ENCODE measurements around the gene TRAPPC14. TPM values are rescaled to one million over a fixed set of nuclear protein-coding genes. Genes with fewer than 3 reads are reported as not detected.

The TRAPPC14 gene
- polyA plus RNA-seq, 1 of the 3 experiments (the other 2 are of a cell fraction) = 13.9 TPM

- TF ChIP-seq GATA2 (CRISPR knock-in tag; IDR thresholded peaks at IDR 0.05) (no peak), USF2 (IDR thresholded peaks at IDR 0.05; ENCODE audit: borderline replicate concordance, low read depth, low read length) (peak; percentile 84), POLR2AphosphoS5 (IDR thresholded peaks at IDR 0.05; ENCODE audit: low read depth, low read length) (peak; percentile 91), RXRA (IDR thresholded peaks at IDR 0.05; ENCODE audit: borderline replicate concordance, low read depth) (no peak), RCOR1 (IDR thresholded peaks at IDR 0.05; ENCODE audit: low read length) (0 out of 2 replicates have a peak, but pooled peaks have one; percentile 21), SMC3 (IDR thresholded peaks at IDR 0.05; ENCODE audit: low read depth, low read length) (peak; percentile 15; the same call in 1 of the 2 replicates), ZBTB33 (IDR thresholded peaks at IDR 0.05; ENCODE audit: borderline replicate concordance, low read depth) (no peak), JUND (IDR thresholded peaks at IDR 0.05) (no peak), EZH2phosphoT487 (IDR thresholded peaks at IDR 0.05; ENCODE audit: borderline replicate concordance, low read depth) (no peak)
Observed at GRCh38 chr7:100148559-100149328, 9.8 kb downstream of the TRAPPC14 start, which contains the start of gene LAMTOR4 (continued).

- Histone ChIP-seq H3K4me3 (ENCODE audit: low read depth in 2 of 2, low read length in 1 of 2) (peak overlapping the region; percentile 26 to 29), H2AFZ (ENCODE audit: low read depth) (peak overlapping the region; percentile 94; the same call in 1 of the 2 replicates), H3K36me3 (replicated peaks in 1 of 2; ENCODE audit: control insufficient read depth in 1 of 2, insufficient read depth in 2 of 2, low read length in 1 of 2) (peaks cover 2 to 21% of the 10 kb centered on the region in 2 experiments), H3K9me2 (no peaks in the 10 kb centered on the region), H3K27ac (ENCODE audit: low read depth in 2 of 2, low read length in 1 of 2) (peak overlapping the region; percentile 27 to 80; a peak in 3 of 4 replicates), H3K4me1 (ENCODE audit: control insufficient read depth in 1 of 2, insufficient read depth in 2 of 2, low read depth in 1 of 2, low read length in 1 of 2) (peaks cover 5 to 7% of the 10 kb centered on the region in 2 experiments; a peak in 2 of 4 replicates), H3K27me3 (ENCODE audit: insufficient read depth) (no peaks in the 10 kb centered on the region), H3K9me3 (no peaks in the 10 kb centered on the region), H3K79me2 (ENCODE audit: insufficient read depth) (peaks cover 41% of the 10 kb centered on the region), H3F3A (replicated peaks; ENCODE audit: insufficient read depth) (peaks cover 16% of the 10 kb centered on the region), H3K4me2 (peak overlapping the region; percentile 52), H3K9ac (peak overlapping the region; percentile 13; the same call in 1 of the 2 replicates), H4K20me1 (ENCODE audit: insufficient read depth) (no peaks in the 10 kb centered on the region)
- ChIA-PET POLR2A (interaction anchor here (0.5 to 3.6 kb wide), 10 partner anchors 10 to 280 kb away, joined by 3 to 25 read pairs (median 5); partner anchors contain the start of genes AP4M1, GAL3ST4, MBLAC1 and MCM7), CTCF (interaction anchor here (0.8 to 6.5 kb wide), 7 partner anchors 10 to 154 kb away, joined by 3 to 73 read pairs (median 5); partner anchors contain the start of gene TRAPPC14)
- no peak for DNase-seq
- TF ChIP-seq GATA2 (CRISPR knock-in tag; IDR thresholded peaks at IDR 0.05) (no peak), FOXJ3 (CRISPR knock-in tag; IDR thresholded peaks at IDR 0.05) (no peak), SMC3 (IDR thresholded peaks at IDR 0.05; ENCODE audit: low read depth, low read length) (no peak), IRF3 (IDR thresholded peaks at IDR 0.05; ENCODE audit: low read depth, low read length) (no peak), USF1 (IDR thresholded peaks at IDR 0.05; ENCODE audit: borderline replicate concordance, low read depth) (no peak), GABPA (IDR thresholded peaks at IDR 0.05; ENCODE audit: low read depth) (no peak), EP300 (IDR thresholded peaks at IDR 0.05; ENCODE audit: borderline replicate concordance in 1 of 2, low read depth in 1 of 2, low read length in 1 of 2) (0 out of 4 replicates have a peak, but pooled peaks of 1 of the 2 experiments have one; percentile 16)
- WGBS (ENCODE audit: low lambda C conversion rate) = 45% methylated on average over 14 of the region's 14 CpGs
Observed at GRCh38 chr7:100148225-100148558, 10.3 kb downstream of the TRAPPC14 start.
